Measurements from ENCODE around the gene REEP1. TPM values are rescaled to one million over a fixed set of nuclear protein-coding genes. Genes with fewer than 3 reads are reported as not detected.
A peak's percentile ranks its signal among the peaks of the same experiment; 100 is the strongest.

The REEP1 gene
- total RNA-seq, 1 donor from 2014 or later, result 0.62 TPM

GRCh38 chr2:86240251-86240650, 97.2 kb downstream of the REEP1 start:
- Mint-ChIP-seq H3K27ac (ENCODE audit: unreplicated experiment) (peak overlapping the region; percentile 13), H3K36me3 (ENCODE audit: low read depth, unreplicated experiment) (peaks cover 7% of the 10 kb centered on the region), H3K4me1 (ENCODE audit: unreplicated experiment) (peaks cover 43% of the 10 kb centered on the region), H3K27me3 (ENCODE audit: unreplicated experiment) (peaks cover 9% of the 10 kb centered on the region), H3K9me3 (ENCODE audit: unreplicated experiment) (no peaks in the 10 kb centered on the region), H3K4me3 (ENCODE audit: unreplicated experiment) (no peak overlapping the region)
- no peak for DNase-seq (ENCODE audit: low spot score)
- TF ChIP-seq CTCF (IDR thresholded peaks at IDR 0.05; ENCODE audit: unreplicated experiment), result no peak

GRCh38 chr2:86239745-86240144, 97.7 kb downstream of the REEP1 start:
- Mint-ChIP-seq H3K27ac (ENCODE audit: unreplicated experiment) (peak overlapping the region; percentile 61), H3K4me1 (ENCODE audit: unreplicated experiment) (peaks cover 43% of the 10 kb centered on the region), H3K36me3 (ENCODE audit: low read depth, unreplicated experiment) (peaks cover 7% of the 10 kb centered on the region), H3K27me3 (ENCODE audit: unreplicated experiment) (peaks cover 8% of the 10 kb centered on the region), H3K4me3 (ENCODE audit: unreplicated experiment) (no peak overlapping the region), H3K9me3 (ENCODE audit: unreplicated experiment) (no peaks in the 10 kb centered on the region)
- TF ChIP-seq CTCF (IDR thresholded peaks at IDR 0.05; ENCODE audit: unreplicated experiment), result no peak
- DNase-seq (ENCODE audit: low spot score), result no peak

GRCh38 chr2:86239326-86239725, 98.1 kb downstream of the REEP1 start:
- no peak for DNase-seq (ENCODE audit: low spot score)
- H3K27me3 Mint-ChIP-seq (ENCODE audit: unreplicated experiment), result peaks cover 7% of the 10 kb centered on the region
- no peak for TF ChIP-seq CTCF (IDR thresholded peaks at IDR 0.05; ENCODE audit: unreplicated experiment)
- H3K27ac Mint-ChIP-seq (ENCODE audit: unreplicated experiment), result peak overlapping the region; percentile 61
- H3K9me3 Mint-ChIP-seq (ENCODE audit: unreplicated experiment), result no peaks in the 10 kb centered on the region
- no peak overlapping the region for H3K4me3 Mint-ChIP-seq (ENCODE audit: unreplicated experiment)
- peaks cover 43% of the 10 kb centered on the region for H3K4me1 Mint-ChIP-seq (ENCODE audit: unreplicated experiment)
- peaks cover 7% of the 10 kb centered on the region for H3K36me3 Mint-ChIP-seq (ENCODE audit: low read depth, unreplicated experiment)

- peaks cover 7% of the 10 kb centered on the region for H3K36me3 Mint-ChIP-seq (ENCODE audit: low read depth, unreplicated experiment)
- H3K27ac Mint-ChIP-seq (ENCODE audit: unreplicated experiment), result no peak overlapping the region
- H3K9me3 Mint-ChIP-seq (ENCODE audit: unreplicated experiment), result no peaks in the 10 kb centered on the region
- DNase-seq (ENCODE audit: low spot score), result no peak
- TF ChIP-seq CTCF (IDR thresholded peaks at IDR 0.05; ENCODE audit: unreplicated experiment), result no peak
- H3K27me3 Mint-ChIP-seq (ENCODE audit: unreplicated experiment), result peaks cover 7% of the 10 kb centered on the region
- H3K4me1 Mint-ChIP-seq (ENCODE audit: unreplicated experiment), result peaks cover 38% of the 10 kb centered on the region
- no peak overlapping the region for H3K4me3 Mint-ChIP-seq (ENCODE audit: unreplicated experiment)
Measured at GRCh38 chr2:86238354-86238753, 99.1 kb downstream of the REEP1 start.

- no peaks in the 10 kb centered on the region for H3K9me3 Mint-ChIP-seq (ENCODE audit: unreplicated experiment)
- DNase-seq (ENCODE audit: low spot score), result no peak
- H3K4me3 Mint-ChIP-seq (ENCODE audit: unreplicated experiment), result no peak overlapping the region
- H3K27me3 Mint-ChIP-seq (ENCODE audit: unreplicated experiment), result peaks cover 9% of the 10 kb centered on the region
- H3K36me3 Mint-ChIP-seq (ENCODE audit: low read depth, unreplicated experiment), result peaks cover under 1% of the 10 kb centered on the region
- H3K4me1 Mint-ChIP-seq (ENCODE audit: unreplicated experiment), result peaks cover 35% of the 10 kb centered on the region
- H3K27ac Mint-ChIP-seq (ENCODE audit: unreplicated experiment), result peak overlapping the region; percentile 5
- no peak for TF ChIP-seq CTCF (IDR thresholded peaks at IDR 0.05; ENCODE audit: unreplicated experiment)
Measured at GRCh38 chr2:86237172-86237571, 100.3 kb downstream of the REEP1 start.

Measured in endothelial cell (in vitro differentiated cells).